Measurements from ENCODE around the gene SCAF4. TPM values are rescaled to one million over a fixed set of nuclear protein-coding genes. Genes with fewer than 3 reads are reported as not detected.
"Not testable (repeated sequence)": the region's sequence is repeated elsewhere in the genome, so short reads cannot be mapped to it uniquely, and the experiment has no call there.

Gene SCAF4
- total and polyA plus RNA-seq, 9 of the 15 experiments (the other 6 are each of a cell fraction or from before 2014, with no cell fraction given) = 2.3 to 55.7 (median 17.2) TPM

GRCh38 chr21:31737586-31738397 is 5.9 kb upstream of the SCAF4 start (continued):
- TF ChIP-seq ARID1B (IDR thresholded peaks at IDR 0.05) = peak; percentile 98
- TF ChIP-seq ZKSCAN8 (CRISPR knock-in tag; IDR thresholded peaks at IDR 0.05) = peak; percentile 96
- peak; percentile 55 for TF ChIP-seq CXXC5 (CRISPR knock-in tag; IDR thresholded peaks at IDR 0.05)
- TF ChIP-seq CBFA2T2 (conservative IDR thresholded peaks at IDR 0.05) = peak; percentile 90
- TF ChIP-seq CCNT2 (IDR thresholded peaks at IDR 0.05; ENCODE audit: borderline replicate concordance, extremely low read depth, insufficient read length, low read depth, low read length) = peak; percentile 78
- peak; percentile 62 for TF ChIP-seq EP400 (IDR thresholded peaks at IDR 0.05)
- TF ChIP-seq ZNF668 (CRISPR knock-in tag; IDR thresholded peaks at IDR 0.05) = peak; percentile 50; the same call in 1 of the 2 replicates
- TF ChIP-seq C11orf30 (IDR thresholded peaks at IDR 0.05; ENCODE audit: low read depth) = peak; percentile 71
- peak; percentile 76 for TF ChIP-seq ZEB2 (IDR thresholded peaks at IDR 0.05)
- TF ChIP-seq NFIC (IDR thresholded peaks at IDR 0.05) = peak; percentile 97
- 0 out of 4 replicates have a peak, but pooled peaks of 1 of the 2 experiments have one; percentile 49 for TF ChIP-seq MLLT1 (IDR thresholded peaks at IDR 0.05)
- peak in 1 of 2 experiments; percentile 59; a peak in 1 of 3 replicates for TF ChIP-seq CBX3 (IDR thresholded peaks at IDR 0.05; ENCODE audit: borderline replicate concordance in 1 of 2, low read length in 2 of 2)
- TF ChIP-seq NEUROD1 (IDR thresholded peaks at IDR 0.05; ENCODE audit: borderline replicate concordance, low read depth, low read length, partially characterized antibody) = peak; percentile 71
- TF ChIP-seq SMARCA5 (IDR thresholded peaks at IDR 0.05) = peak; percentile 80; the same call in 1 of the 2 replicates
- peak; percentile 87 for TF ChIP-seq SOX6 (IDR thresholded peaks at IDR 0.05)
- 0 out of 2 replicates have a peak, but pooled peaks have one; percentile 13 for TF ChIP-seq IRF9 (tag; IDR thresholded peaks at IDR 0.05)
- TF ChIP-seq DMBX1 (CRISPR knock-in tag; IDR thresholded peaks at IDR 0.05; ENCODE audit: borderline replicate concordance) = 0 out of 2 replicates have a peak, but pooled peaks have one; percentile 70
- TF ChIP-seq FOXM1 (IDR thresholded peaks at IDR 0.05; ENCODE audit: low read depth) = peak; percentile 81
- TF ChIP-seq FOXM1 (CRISPR knock-in tag; IDR thresholded peaks at IDR 0.05; ENCODE audit: low read depth); TEAD4 (CRISPR knock-in tag; IDR thresholded peaks at IDR 0.05; ENCODE audit: borderline replicate concordance): not testable (repeated sequence)
- peak; percentile 26; the same call in 1 of the 2 replicates for TF ChIP-seq ATF7 (IDR thresholded peaks at IDR 0.05)
- 0 out of 2 replicates have a peak, but pooled peaks have one; percentile 25 for TF ChIP-seq MEF2D (tag; conservative IDR thresholded peaks at IDR 0.05; ENCODE audit: low read depth)
- peak; percentile 75; the same call in 1 of the 2 replicates for TF ChIP-seq PHB2 (IDR thresholded peaks at IDR 0.05; ENCODE audit: low read depth)
- peak; percentile 95 for TF ChIP-seq SMARCE1 (IDR thresholded peaks at IDR 0.05)
- TF ChIP-seq GATAD2B (IDR thresholded peaks at IDR 0.05; ENCODE audit: borderline replicate concordance) = peak; percentile 88
- TF ChIP-seq ZFP36 (IDR thresholded peaks at IDR 0.05; ENCODE audit: low read depth, low read length, partially characterized antibody) = peak; percentile 77
- peak; percentile 49 for TF ChIP-seq LEF1 (IDR thresholded peaks at IDR 0.05)
- TF ChIP-seq TEAD4 (IDR thresholded peaks at IDR 0.05; ENCODE audit: low read length) = peak; percentile 91
- peak; percentile 81 for TF ChIP-seq HDAC3 (IDR thresholded peaks at IDR 0.05; ENCODE audit: borderline replicate concordance, partially characterized antibody)
- peak; percentile 92 for TF ChIP-seq MTA3 (IDR thresholded peaks at IDR 0.05; ENCODE audit: borderline replicate concordance)

Measured in K562 (cell line).